Measurements from ENCODE around the gene NPW.

Gene NPW

DNA sequence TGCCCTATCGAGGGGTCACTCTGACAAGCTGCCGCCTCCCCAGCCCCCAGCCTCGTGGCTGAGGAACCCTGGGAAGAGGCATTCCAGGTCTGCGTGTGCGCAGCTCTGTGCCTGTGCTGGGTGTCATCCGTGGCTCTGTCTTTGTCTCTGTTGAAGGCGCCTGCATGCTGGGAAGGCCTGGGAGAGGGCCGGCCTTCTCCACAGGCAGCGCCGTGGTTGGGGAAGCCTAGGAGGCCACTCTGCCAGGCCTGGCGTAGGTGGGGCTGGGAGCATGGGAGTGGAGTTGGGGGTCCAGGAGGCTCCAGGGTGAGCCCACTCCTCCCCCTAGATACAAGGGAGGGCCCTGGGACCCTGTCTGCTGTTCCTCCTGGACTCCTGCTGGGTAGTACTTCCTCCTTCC is 10.5 kb downstream of the NPW start:
- TF ChIP-seq CTCF (IDR thresholded peaks at IDR 0.05): no peak

GRCh38 chr16:2031081-2031577 is 11.5 kb downstream of the NPW start:
- no peak for TF ChIP-seq CTCF (IDR thresholded peaks at IDR 0.05)

DNA sequence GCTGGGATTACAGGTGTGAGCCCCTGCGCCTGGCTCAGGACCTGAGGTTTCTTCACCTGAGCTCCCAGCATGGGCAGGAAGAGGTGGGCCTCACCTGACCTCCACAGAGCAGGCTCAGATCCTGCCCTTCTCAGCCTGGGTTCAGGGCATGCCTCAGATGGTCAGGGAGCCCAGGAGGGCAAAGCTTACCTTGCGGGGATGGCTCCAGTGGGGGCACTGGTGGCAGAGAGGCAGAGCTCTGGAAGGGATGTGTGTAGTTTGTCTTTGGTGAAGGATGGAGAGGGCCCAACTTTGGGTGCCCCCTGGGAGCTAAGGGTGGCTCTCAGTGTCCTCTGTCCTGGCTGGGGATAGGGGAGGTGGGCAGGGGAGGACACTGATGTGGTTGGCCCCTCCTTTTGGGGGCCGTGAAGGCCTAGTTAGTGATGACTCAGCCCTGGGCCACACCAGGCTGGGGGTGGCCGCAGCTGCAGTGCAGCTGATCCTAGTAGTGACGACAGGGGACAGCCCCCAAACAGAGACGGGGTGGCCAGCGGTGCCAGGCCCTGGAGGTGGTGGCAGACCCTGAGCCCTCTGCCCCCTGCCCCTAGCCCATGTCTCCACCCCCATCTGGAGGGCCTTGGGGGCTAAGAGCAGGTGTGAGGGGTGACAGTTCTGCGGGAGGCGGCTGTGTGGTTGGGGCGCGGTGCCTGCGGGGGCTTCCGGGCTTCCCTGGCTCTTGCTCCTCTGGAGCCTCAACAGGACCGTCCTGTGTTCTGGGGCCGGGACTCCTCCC is 12.9 kb downstream of the NPW start:
- no peak for TF ChIP-seq CTCF (IDR thresholded peaks at IDR 0.05)

DNA sequence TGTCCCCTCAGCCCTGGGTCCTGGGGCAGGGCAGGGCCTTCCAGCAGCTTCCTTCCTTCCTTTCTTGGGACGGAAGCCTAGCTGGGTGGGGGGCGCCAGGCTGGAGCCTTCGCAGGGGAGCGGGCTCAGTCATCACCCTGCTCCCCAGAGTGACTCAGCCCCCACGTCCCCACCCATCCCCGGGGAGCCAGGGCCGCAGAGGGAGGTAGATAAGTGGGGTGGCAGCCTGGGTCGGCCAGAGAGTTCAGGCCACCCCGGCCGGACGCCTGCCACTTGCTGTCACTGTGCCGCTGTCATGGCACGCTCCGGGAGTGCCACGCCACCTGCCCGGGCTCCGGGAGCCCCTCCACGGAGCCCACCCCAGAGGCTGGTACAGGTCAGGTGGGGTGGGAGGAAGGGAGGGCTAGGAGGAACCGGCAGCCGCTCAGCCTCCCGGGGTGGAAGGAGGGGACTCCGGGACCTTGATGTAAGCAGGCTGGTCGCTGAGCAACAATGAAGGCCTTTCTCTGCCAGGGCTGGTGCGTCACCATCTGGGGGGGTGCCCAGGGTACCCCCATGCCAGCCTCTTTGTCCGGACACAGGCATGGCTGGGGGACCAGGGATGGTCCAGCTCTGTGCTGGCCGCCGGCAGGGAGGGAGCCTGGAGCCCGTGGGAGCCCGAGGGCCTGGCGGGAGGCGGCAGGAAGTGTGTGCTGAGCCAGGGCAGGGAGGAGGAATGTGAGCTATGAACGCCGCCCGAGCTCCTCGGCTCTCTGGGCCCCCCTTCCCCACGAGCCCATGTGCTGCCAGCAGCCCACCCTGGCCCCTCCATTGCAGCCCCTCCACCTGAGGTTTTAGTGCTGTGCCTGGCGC is 13.7 kb downstream of the NPW start:
- TF ChIP-seq CTCF (IDR thresholded peaks at IDR 0.05): no peak

GRCh38 chr16:2034696-2035430 is 15.3 kb downstream of the NPW start:
- TF ChIP-seq CTCF (IDR thresholded peaks at IDR 0.05): no peak

DNA sequence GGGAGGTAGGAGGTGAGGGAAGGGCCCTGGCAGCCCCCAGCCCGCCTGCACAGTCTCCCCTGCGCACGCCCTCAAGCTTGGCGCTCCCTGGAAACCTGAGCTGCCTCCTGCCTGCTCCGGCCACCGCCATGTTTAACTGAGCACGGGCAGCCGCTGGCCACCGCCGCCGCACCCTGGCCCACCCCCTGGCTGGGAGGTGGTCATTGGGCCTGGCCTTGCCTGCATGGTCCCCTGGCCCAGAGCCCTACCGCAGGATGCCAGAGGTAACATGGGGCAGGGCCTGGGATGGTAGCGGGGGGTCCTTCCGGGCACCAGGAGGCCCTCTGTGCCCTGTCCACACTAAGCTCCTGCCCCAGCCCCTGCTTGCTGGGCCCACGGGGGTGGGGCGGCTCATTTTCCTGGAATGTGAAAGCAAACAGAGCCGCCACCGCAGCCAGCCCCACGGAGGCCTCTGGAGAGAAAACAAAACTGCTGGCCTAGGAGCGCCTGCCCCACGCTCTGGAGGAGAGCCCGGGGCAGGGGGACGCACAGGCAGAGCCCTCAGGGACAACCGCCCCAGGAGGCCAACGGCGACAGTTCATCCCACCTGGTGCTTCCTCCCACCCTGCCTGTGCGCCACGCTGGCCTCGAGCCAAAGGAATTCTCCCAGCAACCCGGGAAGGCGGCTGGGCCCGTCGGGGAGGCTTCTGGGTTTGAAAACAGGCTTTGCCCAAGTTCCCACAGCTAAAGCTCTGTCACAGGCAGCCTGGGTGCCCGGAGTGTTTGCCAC is 16.0 kb downstream of the NPW start:
- TF ChIP-seq CTCF (IDR thresholded peaks at IDR 0.05): no peak
